Hematopoietic multipotent progenitor cell treated with erythropoietin and hydrocortisone succinate and interleukin-3 and kit ligand, for 15 days (in vitro differentiated cells): Measurements from ENCODE around the gene CCND1.

ENCODE experiments used
- DNase-seq: peaks from one replicate; pipeline ENCODE4 v3.0.0-alpha.2; 2015; ENCODE audit warnings: low spot score

Gene CCND1

DNA sequence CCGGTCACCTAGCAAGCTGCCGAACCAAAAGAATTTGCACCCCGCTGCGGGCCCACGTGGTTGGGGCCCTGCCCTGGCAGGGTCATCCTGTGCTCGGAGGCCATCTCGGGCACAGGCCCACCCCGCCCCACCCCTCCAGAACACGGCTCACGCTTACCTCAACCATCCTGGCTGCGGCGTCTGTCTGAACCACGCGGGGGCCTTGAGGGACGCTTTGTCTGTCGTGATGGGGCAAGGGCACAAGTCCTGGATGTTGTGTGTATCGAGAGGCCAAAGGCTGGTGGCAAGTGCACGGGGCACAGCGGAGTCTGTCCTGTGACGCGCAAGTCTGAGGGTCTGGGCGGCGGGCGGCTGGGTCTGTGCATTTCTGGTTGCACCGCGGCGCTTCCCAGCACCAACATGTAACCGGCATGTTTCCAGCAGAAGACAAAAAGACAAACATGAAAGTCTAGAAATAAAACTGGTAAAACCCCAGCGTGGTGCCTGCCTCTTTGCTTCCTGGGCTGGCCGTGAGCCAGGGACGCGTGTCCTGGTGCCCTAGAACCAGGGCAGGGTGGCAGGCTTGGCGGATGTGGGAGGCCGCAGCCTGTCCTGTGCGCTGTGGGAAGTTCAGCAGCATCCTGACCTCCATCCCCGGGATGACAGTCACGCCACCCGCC, 13.2 kb downstream of the CCND1 start:
- no peak for DNase-seq

DNA sequence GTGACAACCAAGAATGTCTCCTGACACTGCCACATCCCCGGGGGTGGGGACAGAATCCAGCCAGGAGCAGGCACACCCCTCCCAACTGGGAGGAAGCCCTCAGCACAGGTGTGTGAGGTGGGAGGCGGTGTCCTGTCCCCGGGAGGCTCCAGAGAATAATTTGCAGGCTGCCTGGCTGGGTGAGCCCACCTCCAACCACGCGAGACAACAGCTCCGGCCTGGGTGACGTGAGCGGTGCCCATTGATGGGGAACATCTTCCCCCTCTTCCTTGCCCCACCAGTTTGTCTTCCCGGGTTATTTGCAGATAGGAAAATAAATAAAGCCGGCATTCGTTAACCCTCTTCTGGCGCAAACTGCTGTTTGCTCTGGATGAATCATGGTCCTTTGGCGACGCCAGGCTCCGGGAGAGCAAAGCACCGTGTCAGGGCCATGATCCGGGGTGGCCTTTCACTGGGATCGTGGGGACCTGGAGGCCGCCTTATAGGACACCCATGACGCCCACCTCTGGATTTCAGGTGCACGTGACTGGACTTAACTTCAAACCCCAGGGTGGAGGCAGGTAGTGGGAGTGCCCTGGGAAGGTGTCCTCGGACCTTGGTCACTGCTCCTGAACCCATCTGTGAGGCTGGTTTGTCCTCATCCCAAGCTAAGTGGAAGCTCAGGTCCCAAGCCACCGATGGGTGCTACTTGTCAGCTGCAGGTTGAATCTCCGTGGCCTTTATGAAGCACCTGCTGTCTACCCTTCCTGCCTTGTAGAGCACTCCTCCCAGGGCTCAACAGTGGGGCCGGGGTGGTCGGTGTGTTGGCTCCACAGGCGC, 13.9 kb downstream of the CCND1 start:
- DNase-seq = no peak

DNA sequence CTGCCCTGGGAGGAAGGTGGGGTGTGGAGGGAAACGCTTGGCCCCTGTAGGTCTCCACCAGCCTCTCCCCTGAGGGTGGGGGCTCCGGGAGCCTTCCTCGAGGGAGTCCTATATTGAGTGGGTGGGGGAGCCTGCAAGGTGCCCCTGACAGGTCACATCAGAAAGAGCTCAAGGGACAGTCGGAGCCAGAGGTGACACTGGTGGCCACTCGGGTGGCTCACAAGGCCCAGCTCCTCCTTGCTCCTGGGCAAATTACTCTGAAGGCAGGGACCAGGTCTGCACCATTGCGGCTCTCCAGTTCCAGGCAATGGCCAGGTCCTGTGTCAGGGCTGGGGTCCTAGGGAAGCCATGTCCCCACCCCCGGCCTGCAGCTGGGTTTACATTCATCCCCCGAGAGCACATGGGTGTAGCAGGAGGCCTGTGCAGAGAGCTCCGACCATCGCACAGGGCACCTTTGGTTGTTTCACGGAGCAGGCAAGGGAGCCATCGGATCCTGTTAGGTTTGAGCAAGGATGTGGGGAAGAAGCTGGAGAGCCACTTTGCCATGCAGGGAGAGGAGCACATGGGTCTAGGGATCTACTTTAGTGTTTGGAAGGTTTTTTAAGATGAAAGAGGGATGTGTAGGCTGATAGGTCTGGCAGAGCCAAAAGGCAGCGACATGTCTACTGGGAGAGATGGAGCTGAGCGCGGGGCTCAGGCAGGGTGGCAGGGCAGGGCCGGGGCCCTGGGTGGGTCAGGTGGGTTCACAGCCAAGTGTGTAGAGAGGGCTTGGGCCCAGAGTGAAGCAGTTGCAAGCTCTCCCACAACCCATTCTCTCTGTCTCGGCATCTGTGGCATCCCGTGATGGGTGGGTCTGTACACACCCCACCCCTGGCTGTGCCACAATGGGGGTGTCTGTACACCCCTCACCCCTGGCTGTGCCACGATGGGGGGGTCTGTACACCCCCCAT, 14.8 kb downstream of the CCND1 start:
- DNase-seq = no peak

- DNase-seq = no peak
These were observed 15.8 kb downstream of the CCND1 start for GRCh38 chr11:69656536-69657455.

- no peak for DNase-seq
These were observed 16.5 kb downstream of the CCND1 start for GRCh38 chr11:69657456-69657910.

- no peak for DNase-seq
These were observed 17.1 kb downstream of the CCND1 start for GRCh38 chr11:69657911-69658625.

GRCh38 chr11:69658626-69659450, 17.9 kb downstream of the CCND1 start:
- no peak for DNase-seq

DNA sequence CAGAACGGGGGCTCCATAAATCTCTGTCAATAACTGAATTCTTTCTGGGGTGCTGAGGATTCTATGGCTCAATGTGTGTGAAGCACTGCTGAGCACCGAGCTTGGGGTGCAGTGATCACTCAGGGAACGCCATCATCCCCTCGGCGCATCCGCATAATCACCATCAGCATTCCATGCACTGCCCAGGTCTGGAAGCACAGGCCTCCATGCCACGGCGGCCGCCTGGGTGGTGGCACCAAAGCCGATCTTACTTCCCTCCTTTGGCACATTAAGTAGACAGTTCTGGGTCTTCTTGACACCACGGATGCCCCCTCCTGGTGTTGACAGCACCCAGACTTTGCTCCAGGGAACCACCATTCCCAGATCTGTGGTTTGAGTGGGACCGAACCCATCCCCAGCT, 18.6 kb downstream of the CCND1 start:
- DNase-seq = no peak

- no peak for DNase-seq
These were observed 19.1 kb downstream of the CCND1 start for GRCh38 chr11:69660001-69660500.

DNA sequence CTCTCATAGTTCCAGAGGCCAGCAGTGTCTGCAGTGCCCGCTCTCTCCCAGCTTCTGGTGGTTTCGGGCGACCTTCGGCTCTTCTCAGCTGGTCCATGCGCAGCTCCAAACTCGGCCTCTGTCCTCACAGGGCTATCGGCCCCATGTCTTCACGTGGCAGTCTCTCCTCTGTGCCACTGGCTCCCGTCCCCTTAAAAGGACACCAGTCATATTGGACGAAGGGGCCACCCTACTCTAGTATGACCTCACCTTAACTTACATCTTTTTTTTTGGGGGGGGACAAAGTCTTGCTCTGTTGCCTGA, 20.4 kb downstream of the CCND1 start:
- no peak for DNase-seq

GRCh38 chr11:69662021-69662698, 21.2 kb downstream of the CCND1 start:
- DNase-seq = no peak

GRCh38 chr11:69662806-69663205, 21.9 kb downstream of the CCND1 start:
- no peak for DNase-seq

GRCh38 chr11:69663326-69663725, 22.4 kb downstream of the CCND1 start:
- no peak for DNase-seq

DNA sequence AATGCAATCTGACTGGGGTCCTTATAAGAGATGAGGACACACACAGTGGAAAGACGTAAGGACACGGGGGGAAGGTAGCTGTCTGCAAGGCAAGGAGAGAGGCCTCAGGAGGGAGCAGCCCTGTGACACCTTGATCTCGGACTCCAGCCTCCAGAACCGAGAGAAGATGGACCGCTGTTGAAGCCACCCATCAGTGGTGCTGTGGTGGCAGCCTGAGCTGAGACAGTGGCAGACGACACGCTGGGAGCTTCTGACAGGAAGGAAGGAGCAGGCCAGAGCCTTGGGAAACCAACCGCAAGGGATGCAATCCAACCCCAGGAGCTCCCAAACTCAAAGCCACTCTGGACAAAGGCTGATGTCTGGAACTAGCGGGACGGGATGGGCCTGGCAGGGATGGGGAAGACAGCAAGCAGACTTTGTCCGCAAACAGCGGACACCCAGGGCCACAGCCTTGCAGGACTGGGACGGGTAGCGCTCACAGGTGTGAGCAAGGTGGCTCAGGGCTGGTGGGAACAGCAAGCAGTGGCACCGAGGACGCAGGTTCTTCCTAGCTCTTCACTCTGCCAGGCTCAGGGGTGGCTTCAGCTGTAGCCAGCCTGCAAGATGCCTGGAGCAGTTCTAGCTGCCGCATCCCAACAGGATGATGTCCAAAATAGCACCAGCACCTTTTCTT, 23.3 kb downstream of the CCND1 start:
- DNase-seq = no peak

DNA sequence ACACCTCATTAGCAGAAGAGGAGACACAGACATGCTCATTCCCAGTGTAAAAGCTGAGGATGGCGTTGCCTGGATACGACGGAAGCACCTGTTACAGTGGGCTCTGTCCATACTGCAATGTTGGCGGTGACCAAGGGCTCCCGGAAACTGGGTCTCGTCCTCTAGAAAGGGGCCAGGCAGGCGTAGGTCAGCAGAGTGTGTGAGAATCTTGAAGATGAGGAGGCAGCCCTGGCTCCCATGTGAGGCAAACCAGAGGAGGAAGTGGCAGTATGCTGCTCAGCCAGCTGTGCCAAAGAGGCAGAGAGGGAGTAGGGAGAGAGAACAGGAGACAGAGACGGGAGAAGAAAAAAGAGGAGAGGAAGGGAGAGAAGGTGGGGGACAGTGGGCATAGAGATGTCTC, 23.9 kb downstream of the CCND1 start:
- DNase-seq = no peak

DNA sequence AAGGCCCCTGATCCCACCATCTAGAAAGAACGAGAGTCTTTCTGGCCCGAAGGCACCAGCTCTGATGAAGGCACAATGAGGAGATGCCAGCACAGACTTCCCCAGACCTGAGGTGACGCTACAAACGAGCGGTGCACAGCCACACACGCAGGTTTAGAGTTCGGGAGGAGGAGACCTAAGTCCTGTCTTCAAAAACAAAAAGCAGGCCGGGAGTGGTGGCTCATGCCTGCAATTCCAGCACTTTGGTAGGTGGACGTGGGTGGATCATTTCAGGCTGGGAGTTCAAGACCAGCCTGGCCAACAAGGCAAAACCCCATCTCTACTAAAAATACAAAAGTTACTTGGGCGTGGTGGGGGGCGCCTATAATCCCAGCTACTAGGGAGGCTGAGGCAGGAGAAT, 24.7 kb downstream of the CCND1 start:
- no peak for DNase-seq

DNA sequence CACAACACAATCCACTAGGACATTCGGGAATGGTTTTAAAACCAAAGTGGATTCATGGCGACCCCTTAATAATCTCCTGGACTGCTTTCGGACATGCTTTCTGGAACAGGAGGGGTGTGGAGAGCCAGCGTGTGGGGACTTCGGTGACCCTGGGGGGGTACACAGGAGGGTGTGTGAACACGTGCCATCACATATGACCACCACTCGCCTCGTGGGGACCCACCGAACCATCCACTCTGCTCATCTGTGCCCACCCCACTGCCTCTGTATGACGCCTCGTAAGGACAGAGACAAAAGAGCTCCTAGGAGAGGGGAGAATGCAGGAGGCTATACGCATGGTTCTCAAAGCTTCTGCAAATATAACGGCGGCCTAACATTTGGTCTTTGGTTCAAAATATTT, 25.3 kb downstream of the CCND1 start:
- DNase-seq = no peak

- no peak for DNase-seq
These were observed 26.0 kb downstream of the CCND1 start for GRCh38 chr11:69666752-69667536.
